ENCODE data around the gene FUT9.
"Not testable (repeated sequence)": the region's sequence is repeated elsewhere in the genome, so short reads cannot be mapped to it uniquely, and the experiment has no call there.

FUT9 gene

GRCh38 chr6:96249755-96250154, 234.0 kb downstream of the FUT9 start:
- in situ Hi-C loops (cut with MboI; ENCODE audit: low pct_unique_long_range_greater_than_20kb, low sequenced_read_pairs, unreplicated experiment): no loop called here
- TF ChIP-seq, protein P1, sequence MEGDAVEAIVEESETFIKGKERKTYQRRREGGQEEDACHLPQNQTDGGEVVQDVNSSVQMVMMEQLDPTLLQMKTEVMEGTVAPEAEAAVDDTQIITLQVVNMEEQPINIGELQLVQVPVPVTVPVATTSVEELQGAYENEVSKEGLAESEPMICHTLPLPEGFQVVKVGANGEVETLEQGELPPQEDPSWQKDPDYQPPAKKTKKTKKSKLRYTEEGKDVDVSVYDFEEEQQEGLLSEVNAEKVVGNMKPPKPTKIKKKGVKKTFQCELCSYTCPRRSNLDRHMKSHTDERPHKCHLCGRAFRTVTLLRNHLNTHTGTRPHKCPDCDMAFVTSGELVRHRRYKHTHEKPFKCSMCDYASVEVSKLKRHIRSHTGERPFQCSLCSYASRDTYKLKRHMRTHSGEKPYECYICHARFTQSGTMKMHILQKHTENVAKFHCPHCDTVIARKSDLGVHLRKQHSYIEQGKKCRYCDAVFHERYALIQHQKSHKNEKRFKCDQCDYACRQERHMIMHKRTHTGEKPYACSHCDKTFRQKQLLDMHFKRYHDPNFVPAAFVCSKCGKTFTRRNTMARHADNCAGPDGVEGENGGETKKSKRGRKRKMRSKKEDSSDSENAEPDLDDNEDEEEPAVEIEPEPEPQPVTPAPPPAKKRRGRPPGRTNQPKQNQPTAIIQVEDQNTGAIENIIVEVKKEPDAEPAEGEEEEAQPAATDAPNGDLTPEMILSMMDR (IDR thresholded peaks at IDR 0.05; ENCODE audit: extremely low read depth, insufficient read depth, missing control alignments): no peak
- DNase-seq (ENCODE audit: low spot score): no peak

GRCh38 chr6:96257751-96258150, 242.0 kb downstream of the FUT9 start:
- TF ChIP-seq, protein P1 (IDR thresholded peaks at IDR 0.05; ENCODE audit: extremely low read depth, insufficient read depth, missing control alignments): no peak
- in situ Hi-C loops (cut with MboI; ENCODE audit: low pct_unique_long_range_greater_than_20kb, low sequenced_read_pairs, unreplicated experiment): no loop called here
- DNase-seq (ENCODE audit: low spot score): no peak

DNA sequence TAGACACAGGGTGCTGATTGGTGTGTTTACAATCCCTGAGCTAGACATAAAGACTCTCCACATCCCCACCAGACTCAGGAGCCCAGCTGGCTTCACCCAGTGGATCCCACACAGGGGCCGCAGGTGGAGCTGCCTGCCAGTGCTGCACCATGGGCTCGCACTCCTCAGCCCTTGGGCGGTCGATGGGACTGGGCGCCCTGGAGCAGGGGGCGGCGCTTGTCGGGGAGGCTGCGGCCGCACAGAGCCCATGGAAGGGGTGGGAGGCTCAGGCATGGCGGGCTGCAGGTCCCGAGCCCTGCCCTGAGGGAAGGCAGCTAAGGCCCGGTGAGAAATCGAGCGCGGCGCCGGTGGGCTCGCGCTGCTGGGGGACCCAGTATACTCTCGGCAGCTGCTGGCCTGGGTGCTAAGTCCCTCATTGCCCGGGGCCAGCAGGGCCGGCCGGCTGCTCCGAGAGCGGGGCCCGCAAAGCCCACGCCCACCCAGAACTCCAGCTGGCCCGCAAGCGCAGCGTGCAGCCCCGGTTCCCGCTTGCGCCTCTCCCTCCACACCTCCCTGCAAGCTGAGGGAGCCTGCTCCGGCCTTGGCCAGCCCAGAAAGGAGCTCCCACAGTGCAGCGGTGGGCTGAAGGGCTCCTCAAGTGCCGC, 245.1 kb downstream of the FUT9 start:
- DNase-seq (ENCODE audit: low spot score); in situ Hi-C loops (cut with MboI; ENCODE audit: low pct_unique_long_range_greater_than_20kb, low sequenced_read_pairs, unreplicated experiment): not testable (repeated sequence)

All from GM13977 (cell line).